ENCODE results near the gene GOLGA6C.
A peak's percentile ranks its signal among the peaks of the same experiment; 100 is the strongest.
"Not testable (repeated sequence)": the region's sequence is repeated elsewhere in the genome, so short reads cannot be mapped to it uniquely, and the experiment has no call there.

Gene GOLGA6C

DNA sequence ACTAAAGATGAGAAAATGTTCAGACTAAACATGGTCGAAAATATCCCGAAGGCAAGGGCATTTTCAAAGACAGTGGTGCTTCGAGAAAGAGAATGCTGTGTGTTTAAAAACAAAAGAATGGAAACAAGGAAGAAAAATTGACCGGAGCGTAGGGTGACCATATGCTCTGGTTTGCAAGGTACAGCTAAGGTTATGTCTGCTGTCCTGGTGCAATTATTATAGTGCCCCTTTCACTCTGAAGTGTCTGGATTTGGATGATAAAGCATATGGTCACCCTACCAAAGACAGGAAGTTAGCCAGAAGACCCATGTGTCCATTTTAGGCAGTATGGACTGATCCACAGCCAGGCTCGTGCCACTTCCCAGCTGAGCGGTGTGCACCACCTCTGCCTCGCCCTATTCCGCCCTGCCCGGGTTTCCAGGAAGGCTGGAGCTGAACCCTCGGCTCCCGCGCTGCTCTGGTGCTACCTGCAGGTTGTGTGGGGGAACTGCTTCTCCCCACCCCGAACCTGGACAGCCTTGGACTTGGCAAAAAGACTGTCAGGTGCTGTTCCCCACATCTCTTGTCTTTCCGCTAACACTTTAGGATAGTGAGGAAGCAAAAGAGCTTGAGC, 49.8 kb downstream of the GOLGA6C start:
- ATAC-seq (ENCODE audit: low read depth) (peak; percentile 93), DNase-seq (ENCODE audit: low spot score) (peak; percentile 82)
- TF ChIP-seq CTCF (IDR thresholded peaks at IDR 0.05; ENCODE audit: poor library complexity, severe bottlenecking): peak; percentile 68
- no peaks in the 10 kb centered on the region for H3K4me1 ChIP-seq (ENCODE audit: insufficient read depth, poor library complexity, severe bottlenecking)
- H3K4me3 ChIP-seq (ENCODE audit: severe bottlenecking): no peak overlapping the region
- no peak overlapping the region for H3K27ac ChIP-seq (ENCODE audit: poor library complexity, severe bottlenecking)
- H3K36me3 ChIP-seq (ENCODE audit: low read depth): no peaks in the 10 kb centered on the region
- H3K27me3 ChIP-seq (ENCODE audit: insufficient read depth, poor library complexity, severe bottlenecking): peaks cover 12% of the 10 kb centered on the region
- H3K9me3 ChIP-seq (ENCODE audit: severe bottlenecking): no peaks in the 10 kb centered on the region

DNA sequence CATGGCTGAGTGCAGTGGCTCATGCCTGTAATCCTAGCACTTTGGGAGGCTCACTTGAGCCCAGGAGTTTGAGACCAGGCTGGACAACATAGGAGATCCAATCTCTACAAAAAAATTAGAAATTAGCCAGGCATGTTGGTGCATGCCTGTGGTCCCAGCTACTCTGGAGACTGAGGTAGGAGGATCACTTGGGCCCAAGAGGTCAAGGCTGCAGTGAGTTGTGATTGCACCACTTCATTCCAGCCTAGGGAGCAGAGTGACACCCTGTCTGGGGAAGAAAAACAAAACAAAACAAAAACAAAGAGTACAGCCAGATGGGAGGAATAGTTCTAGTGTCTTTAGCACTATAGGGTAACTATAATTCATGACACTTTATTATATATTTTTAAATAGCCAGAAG, 51.6 kb downstream of the GOLGA6C start:
- Histone ChIP-seq H3K4me1 (ENCODE audit: insufficient read depth, poor library complexity, severe bottlenecking) (no peaks in the 10 kb centered on the region), H3K27ac (ENCODE audit: poor library complexity, severe bottlenecking) (no peak overlapping the region), H3K36me3 (ENCODE audit: low read depth) (no peaks in the 10 kb centered on the region), H3K9me3 (ENCODE audit: severe bottlenecking) (no peaks in the 10 kb centered on the region), H3K4me3 (ENCODE audit: severe bottlenecking) (no peak overlapping the region), H3K27me3 (ENCODE audit: insufficient read depth, poor library complexity, severe bottlenecking) (peaks cover 2% of the 10 kb centered on the region)
- TF ChIP-seq CTCF (IDR thresholded peaks at IDR 0.05; ENCODE audit: poor library complexity, severe bottlenecking): no peak
- no peak for ATAC-seq (ENCODE audit: low read depth)
- DNase-seq (ENCODE audit: low spot score): no peak

DNA sequence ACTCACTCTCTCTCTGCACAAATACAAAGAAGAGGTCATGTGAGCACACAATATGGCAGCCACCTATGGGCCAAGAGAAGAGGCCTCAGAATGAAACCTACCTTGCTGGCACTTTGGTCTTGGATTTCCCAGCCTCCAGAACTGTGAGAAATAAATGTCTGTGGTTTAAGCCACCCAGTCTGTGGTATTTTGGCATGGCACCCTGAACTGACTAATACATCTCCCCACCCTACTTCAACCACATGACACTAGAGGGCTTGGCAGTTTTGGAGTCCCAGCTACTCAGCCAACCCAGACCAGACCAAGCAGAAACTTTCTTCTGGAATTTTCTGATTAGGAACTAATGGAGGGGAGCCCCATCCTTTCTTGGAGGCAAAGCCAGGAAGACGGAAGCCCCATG, 54.4 kb downstream of the GOLGA6C start:
- ATAC-seq (ENCODE audit: low read depth); H3K9me3 ChIP-seq (ENCODE audit: severe bottlenecking); H3K36me3 ChIP-seq (ENCODE audit: low read depth); H3K27ac ChIP-seq (ENCODE audit: poor library complexity, severe bottlenecking); H3K4me1 ChIP-seq (ENCODE audit: insufficient read depth, poor library complexity, severe bottlenecking); H3K27me3 ChIP-seq (ENCODE audit: insufficient read depth, poor library complexity, severe bottlenecking); H3K4me3 ChIP-seq (ENCODE audit: severe bottlenecking); DNase-seq (ENCODE audit: low spot score): not testable (repeated sequence)

- ATAC-seq (ENCODE audit: low read depth) (no peak), DNase-seq (ENCODE audit: low spot score) (no peak)
- no peaks in the 10 kb centered on the region for H3K36me3 ChIP-seq (ENCODE audit: low read depth)
- H3K27ac ChIP-seq (ENCODE audit: poor library complexity, severe bottlenecking): no peak overlapping the region
- H3K4me3 ChIP-seq (ENCODE audit: severe bottlenecking): no peak overlapping the region
- H3K4me1 ChIP-seq (ENCODE audit: insufficient read depth, poor library complexity, severe bottlenecking): no peaks in the 10 kb centered on the region
- no peaks in the 10 kb centered on the region for H3K27me3 ChIP-seq (ENCODE audit: insufficient read depth, poor library complexity, severe bottlenecking)
- no peak for TF ChIP-seq CTCF (IDR thresholded peaks at IDR 0.05; ENCODE audit: poor library complexity, severe bottlenecking)
- H3K9me3 ChIP-seq (ENCODE audit: severe bottlenecking): no peaks in the 10 kb centered on the region
Observed at GRCh38 chr15:75313116-75313845, 55.1 kb downstream of the GOLGA6C start.

- ATAC-seq (ENCODE audit: low read depth): no peak
- H3K9me3 ChIP-seq (ENCODE audit: severe bottlenecking): no peaks in the 10 kb centered on the region
- no peaks in the 10 kb centered on the region for H3K36me3 ChIP-seq (ENCODE audit: low read depth)
- H3K27ac ChIP-seq (ENCODE audit: poor library complexity, severe bottlenecking): no peak overlapping the region
- H3K27me3 ChIP-seq (ENCODE audit: insufficient read depth, poor library complexity, severe bottlenecking): no peaks in the 10 kb centered on the region
- DNase-seq (ENCODE audit: low spot score): no peak
- TF ChIP-seq CTCF (IDR thresholded peaks at IDR 0.05; ENCODE audit: poor library complexity, severe bottlenecking): no peak
- no peak overlapping the region for H3K4me3 ChIP-seq (ENCODE audit: severe bottlenecking)
- H3K4me1 ChIP-seq (ENCODE audit: insufficient read depth, poor library complexity, severe bottlenecking): no peaks in the 10 kb centered on the region
Observed at GRCh38 chr15:75314552-75315290, 56.6 kb downstream of the GOLGA6C start.

DNA sequence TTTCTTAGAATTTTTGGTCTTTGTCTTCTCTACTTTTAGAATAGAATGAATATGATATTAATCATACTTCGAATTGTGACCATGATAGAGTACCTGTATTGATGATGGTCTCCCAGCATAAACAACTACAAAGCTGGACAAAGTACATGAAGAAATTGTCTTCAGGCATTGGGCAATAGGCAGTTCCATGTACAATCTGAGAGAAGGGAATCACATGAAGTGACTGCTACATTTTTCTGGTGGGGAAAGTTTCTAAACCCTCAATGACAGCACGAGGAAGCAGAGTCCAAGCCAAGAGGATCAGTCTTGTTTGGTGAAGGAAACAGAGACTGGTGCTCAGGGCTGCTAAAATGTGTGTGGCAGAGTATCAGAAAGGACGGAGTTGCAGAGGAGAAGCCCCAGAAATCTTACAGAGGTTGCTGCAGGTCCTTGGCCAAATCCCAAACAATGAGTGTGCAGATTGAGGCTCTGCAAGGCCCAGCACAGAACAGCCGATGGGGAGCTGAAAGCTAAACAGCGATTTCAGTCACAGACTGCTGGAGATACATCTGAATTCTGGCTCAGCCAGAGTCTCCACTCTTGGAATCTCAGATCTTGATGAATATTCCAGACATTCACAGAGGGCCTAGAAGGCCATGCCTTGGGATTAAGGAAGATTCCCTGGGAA, 61.2 kb downstream of the GOLGA6C start:
- not testable (repeated sequence) for H3K9me3 ChIP-seq (ENCODE audit: severe bottlenecking); H3K36me3 ChIP-seq (ENCODE audit: low read depth); H3K4me3 ChIP-seq (ENCODE audit: severe bottlenecking); H3K4me1 ChIP-seq (ENCODE audit: insufficient read depth, poor library complexity, severe bottlenecking); H3K27me3 ChIP-seq (ENCODE audit: insufficient read depth, poor library complexity, severe bottlenecking); ATAC-seq (ENCODE audit: low read depth); DNase-seq (ENCODE audit: low spot score); H3K27ac ChIP-seq (ENCODE audit: poor library complexity, severe bottlenecking)
